ENCODE results near the gene PILRA. TPM values are rescaled to one million over a fixed set of nuclear protein-coding genes. Genes with fewer than 3 reads are reported as not detected.

PILRA gene
- total and polyA plus RNA-seq, 10 of the 15 experiments (the other 5 are each of a cell fraction or from before 2014, with no cell fraction given): 6.6 to 43.3 (median 11.5) TPM

DNA sequence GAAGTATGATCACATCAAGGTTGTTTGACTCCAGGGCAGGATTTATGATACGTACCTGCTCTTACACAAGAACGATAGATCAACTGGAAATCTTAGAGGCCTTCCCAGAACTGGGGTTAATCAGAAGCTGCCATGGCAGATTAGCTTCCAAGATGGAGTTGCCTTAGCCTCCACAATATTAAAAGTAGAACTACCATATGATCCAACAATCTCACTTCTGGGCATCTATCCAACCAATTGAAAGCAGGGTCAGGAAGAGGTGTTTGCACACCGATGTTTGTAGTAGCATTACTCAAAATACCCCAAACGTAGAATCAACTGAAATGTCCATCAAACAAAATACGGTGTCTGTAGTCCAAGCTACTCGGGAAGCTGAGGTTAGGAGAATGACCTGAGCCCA lies 8.8 kb upstream of the PILRA start (continued):
- TF ChIP-seq, protein P1, sequence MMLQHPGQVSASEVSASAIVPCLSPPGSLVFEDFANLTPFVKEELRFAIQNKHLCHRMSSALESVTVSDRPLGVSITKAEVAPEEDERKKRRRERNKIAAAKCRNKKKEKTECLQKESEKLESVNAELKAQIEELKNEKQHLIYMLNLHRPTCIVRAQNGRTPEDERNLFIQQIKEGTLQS (IDR thresholded peaks at IDR 0.05; ENCODE audit: borderline replicate concordance, extremely low read depth, low read depth, low read length): no peak
- TF ChIP-seq TCF7 (IDR thresholded peaks at IDR 0.05; ENCODE audit: borderline replicate concordance) (no peak), NRF1 (conservative IDR thresholded peaks at IDR 0.05; ENCODE audit: low read depth, low read length) (no peak), CBFB (IDR thresholded peaks at IDR 0.05; ENCODE audit: low read depth) (no peak), SREBF1 (IDR thresholded peaks at IDR 0.05; ENCODE audit: low read length) (no peak)
- TF ChIP-seq, protein P2, sequence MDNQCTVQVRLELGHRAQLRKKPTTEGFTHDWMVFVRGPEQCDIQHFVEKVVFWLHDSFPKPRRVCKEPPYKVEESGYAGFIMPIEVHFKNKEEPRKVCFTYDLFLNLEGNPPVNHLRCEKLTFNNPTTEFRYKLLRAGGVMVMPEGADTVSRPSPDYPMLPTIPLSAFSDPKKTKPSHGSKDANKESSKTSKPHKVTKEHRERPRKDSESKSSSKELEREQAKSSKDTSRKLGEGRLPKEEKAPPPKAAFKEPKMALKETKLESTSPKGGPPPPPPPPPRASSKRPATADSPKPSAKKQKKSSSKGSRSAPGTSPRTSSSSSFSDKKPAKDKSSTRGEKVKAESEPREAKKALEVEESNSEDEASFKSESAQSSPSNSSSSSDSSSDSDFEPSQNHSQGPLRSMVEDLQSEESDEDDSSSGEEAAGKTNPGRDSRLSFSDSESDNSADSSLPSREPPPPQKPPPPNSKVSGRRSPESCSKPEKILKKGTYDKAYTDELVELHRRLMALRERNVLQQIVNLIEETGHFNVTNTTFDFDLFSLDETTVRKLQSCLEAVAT (IDR thresholded peaks at IDR 0.05): no peak
- TF ChIP-seq, protein P3, sequence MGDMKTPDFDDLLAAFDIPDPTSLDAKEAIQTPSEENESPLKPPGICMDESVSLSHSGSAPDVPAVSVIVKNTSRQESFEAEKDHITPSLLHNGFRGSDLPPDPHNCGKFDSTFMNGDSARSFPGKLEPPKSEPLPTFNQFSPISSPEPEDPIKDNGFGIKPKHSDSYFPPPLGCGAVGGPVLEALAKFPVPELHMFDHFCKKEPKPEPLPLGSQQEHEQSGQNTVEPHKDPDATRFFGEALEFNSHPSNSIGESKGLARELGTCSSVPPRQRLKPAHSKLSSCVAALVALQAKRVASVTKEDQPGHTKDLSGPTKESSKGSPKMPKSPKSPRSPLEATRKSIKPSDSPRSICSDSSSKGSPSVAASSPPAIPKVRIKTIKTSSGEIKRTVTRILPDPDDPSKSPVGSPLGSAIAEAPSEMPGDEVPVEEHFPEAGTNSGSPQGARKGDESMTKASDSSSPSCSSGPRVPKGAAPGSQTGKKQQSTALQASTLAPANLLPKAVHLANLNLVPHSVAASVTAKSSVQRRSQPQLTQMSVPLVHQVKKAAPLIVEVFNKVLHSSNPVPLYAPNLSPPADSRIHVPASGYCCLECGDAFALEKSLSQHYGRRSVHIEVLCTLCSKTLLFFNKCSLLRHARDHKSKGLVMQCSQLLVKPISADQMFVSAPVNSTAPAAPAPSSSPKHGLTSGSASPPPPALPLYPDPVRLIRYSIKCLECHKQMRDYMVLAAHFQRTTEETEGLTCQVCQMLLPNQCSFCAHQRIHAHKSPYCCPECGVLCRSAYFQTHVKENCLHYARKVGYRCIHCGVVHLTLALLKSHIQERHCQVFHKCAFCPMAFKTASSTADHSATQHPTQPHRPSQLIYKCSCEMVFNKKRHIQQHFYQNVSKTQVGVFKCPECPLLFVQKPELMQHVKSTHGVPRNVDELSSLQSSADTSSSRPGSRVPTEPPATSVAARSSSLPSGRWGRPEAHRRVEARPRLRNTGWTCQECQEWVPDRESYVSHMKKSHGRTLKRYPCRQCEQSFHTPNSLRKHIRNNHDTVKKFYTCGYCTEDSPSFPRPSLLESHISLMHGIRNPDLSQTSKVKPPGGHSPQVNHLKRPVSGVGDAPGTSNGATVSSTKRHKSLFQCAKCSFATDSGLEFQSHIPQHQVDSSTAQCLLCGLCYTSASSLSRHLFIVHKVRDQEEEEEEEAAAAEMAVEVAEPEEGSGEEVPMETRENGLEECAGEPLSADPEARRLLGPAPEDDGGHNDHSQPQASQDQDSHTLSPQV (IDR thresholded peaks at IDR 0.05): 0 out of 2 replicates have a peak, but pooled peaks have one; percentile 40
